HuH-7 (cell line): ENCODE results near the gene CAD.
"Not testable (repeated sequence)": the region's sequence is repeated elsewhere in the genome, so short reads cannot be mapped to it uniquely, and the experiment has no call there.

Source experiments
- DNase-seq: peaks from one replicate; pipeline ENCODE4 v3.0.0; 2011; ENCODE audit warnings: low spot score

CAD gene

GRCh38 chr2:27217173-27218121 lies at the start of gene CAD:
CAD (plus strand) TSS chr2:27217369; CDS start chr2:27217552, 183 bp downstream.
- peak; percentile 75 for DNase-seq

- no peak for DNase-seq
Observed at GRCh38 chr2:27170581-27171337, 46.4 kb upstream of the CAD start.

GRCh38 chr2:27171351-27171848 lies 45.8 kb upstream of the CAD start:
- no peak for DNase-seq

GRCh38 chr2:27174638-27175037 lies 42.5 kb upstream of the CAD start:
- DNase-seq, result no peak

- no peak for DNase-seq
Observed at GRCh38 chr2:27175330-27175729, 41.8 kb upstream of the CAD start.

GRCh38 chr2:27175781-27176180 lies 41.4 kb upstream of the CAD start:
- not testable (repeated sequence) for DNase-seq

GRCh38 chr2:27177441-27178351 lies 39.5 kb upstream of the CAD start:
- no peak for DNase-seq

- DNase-seq, result no peak
Observed at GRCh38 chr2:27178469-27178868, 38.7 kb upstream of the CAD start.

GRCh38 chr2:27179344-27180000 lies 37.7 kb upstream of the CAD start:
- DNase-seq, result no peak

- no peak for DNase-seq
Observed at GRCh38 chr2:27182346-27182745, 34.8 kb upstream of the CAD start.

GRCh38 chr2:27184115-27184514 lies 33.1 kb upstream of the CAD start:
- no peak for DNase-seq

GRCh38 chr2:27185331-27186026 lies 31.7 kb upstream of the CAD start:
- peak; percentile 35 for DNase-seq

GRCh38 chr2:27186613-27187345 lies 30.4 kb upstream of the CAD start:
- DNase-seq, result no peak

GRCh38 chr2:27189989-27190388 lies 27.2 kb upstream of the CAD start:
- DNase-seq, result no peak

- DNase-seq, result no peak
Observed at GRCh38 chr2:27191070-27191829, 25.9 kb upstream of the CAD start.

- DNase-seq, result no peak
Observed at GRCh38 chr2:27194538-27195354, 22.4 kb upstream of the CAD start.

- not testable (repeated sequence) for DNase-seq
Observed at GRCh38 chr2:27195799-27196198, 21.4 kb upstream of the CAD start.

- not testable (repeated sequence) for DNase-seq
Observed at GRCh38 chr2:27198068-27198467, 19.1 kb upstream of the CAD start.
